ENCODE results near the gene ZNF397. TPM values are rescaled to one million over a fixed set of nuclear protein-coding genes. Genes with fewer than 3 reads are reported as not detected.

Gene ZNF397
- total and polyA plus RNA-seq, 9 of the 15 experiments (the other 6 are each of a cell fraction or from before 2014, with no cell fraction given) = 6.4 to 24.2 (median 19.3) TPM

Other genes with a start within 250 kb of the ZNF397 start
- 32.3 and 61.1 TPM in 2 replicates for gene MAPRE2, start 199.6 kb upstream of the ZNF397 start, total RNA-seq (2014; rRNA removed)
- 35.1 and 38.1 TPM in 2 replicates for gene MAPRE2, start 199.6 kb upstream of the ZNF397 start, total RNA-seq (2014; rRNA removed; fragmentation: Illumina TruSeq; extraction: Trizol)
- gene MAPRE2, start 199.6 kb upstream of the ZNF397 start, total RNA-seq (2015; rRNA removed; fragmentation: Illumina TruSeq; extraction: Trizol) = 31.1 and 32.6 TPM in 2 replicates
- gene MAPRE2, start 199.6 kb upstream of the ZNF397 start, total RNA-seq (2021) = 46.6 and 47.5 TPM in 2 replicates
- gene MAPRE2, start 199.6 kb upstream of the ZNF397 start, polyA plus RNA-seq (2011; rRNA removed) = 56.0 and 66.5 TPM in 2 replicates
- 50.7 and 70.7 TPM in 2 replicates for gene MAPRE2, start 199.6 kb upstream of the ZNF397 start, polyA plus RNA-seq (2014; fragmentation: Illumina TruSeq; extraction: Trizol)
- gene MAPRE2, start 199.6 kb upstream of the ZNF397 start, polyA plus RNA-seq (2014; fragmentation: Nextera tagmentation; extraction: Ambion mirVana) = 10 to 100 TPM; 33.6 to 40.7 TPM
- gene MAPRE2, start 199.6 kb upstream of the ZNF397 start, polyA plus RNA-seq (2014; rRNA removed) = 49.6 and 55.1 TPM in 2 replicates
- gene ZSCAN30, start 49.2 kb downstream of the ZNF397 start, total RNA-seq (2014; rRNA removed) = 8.9 and 12.0 TPM in 2 replicates
- gene ZSCAN30, start 49.2 kb downstream of the ZNF397 start, total RNA-seq (2014; rRNA removed; fragmentation: Illumina TruSeq; extraction: Trizol) = 13.5 and 14.7 TPM in 2 replicates
- 10.3 and 11.0 TPM in 2 replicates for gene ZSCAN30, start 49.2 kb downstream of the ZNF397 start, total RNA-seq (2015; rRNA removed; fragmentation: Illumina TruSeq; extraction: Trizol)
- gene ZSCAN30, start 49.2 kb downstream of the ZNF397 start, total RNA-seq (2021) = 9.2 and 10.8 TPM in 2 replicates
- gene ZSCAN30, start 49.2 kb downstream of the ZNF397 start, polyA plus RNA-seq (2011; rRNA removed) = 13.6 and 14.0 TPM in 2 replicates
- gene ZSCAN30, start 49.2 kb downstream of the ZNF397 start, polyA plus RNA-seq (2014; fragmentation: Illumina TruSeq; extraction: Trizol) = 11.5 and 13.1 TPM in 2 replicates
- gene ZSCAN30, start 49.2 kb downstream of the ZNF397 start, polyA plus RNA-seq (2014; fragmentation: Nextera tagmentation; extraction: Ambion mirVana) = 1 to 10 TPM; 4.6 to 4.9 TPM
- gene ZSCAN30, start 49.2 kb downstream of the ZNF397 start, polyA plus RNA-seq (2014; rRNA removed) = 10.0 and 11.5 TPM in 2 replicates
- gene ZNF24, start 103.4 kb downstream of the ZNF397 start, total RNA-seq (2014; rRNA removed) = 32.4 and 36.9 TPM in 2 replicates
- 67.4 and 76.1 TPM in 2 replicates for gene ZNF24, start 103.4 kb downstream of the ZNF397 start, total RNA-seq (2014; rRNA removed; fragmentation: Illumina TruSeq; extraction: Trizol)
- 59.4 and 64.1 TPM in 2 replicates for gene ZNF24, start 103.4 kb downstream of the ZNF397 start, total RNA-seq (2015; rRNA removed; fragmentation: Illumina TruSeq; extraction: Trizol)
- 69.8 and 72.8 TPM in 2 replicates for gene ZNF24, start 103.4 kb downstream of the ZNF397 start, total RNA-seq (2021)
- gene ZNF24, start 103.4 kb downstream of the ZNF397 start, polyA plus RNA-seq (2011; rRNA removed) = 51.8 and 54.1 TPM in 2 replicates
- gene ZNF24, start 103.4 kb downstream of the ZNF397 start, polyA plus RNA-seq (2014; fragmentation: Illumina TruSeq; extraction: Trizol) = 43.7 and 52.3 TPM in 2 replicates
- 10 to 100 TPM; 51.6 to 72.2 TPM for gene ZNF24, start 103.4 kb downstream of the ZNF397 start, polyA plus RNA-seq (2014; fragmentation: Nextera tagmentation; extraction: Ambion mirVana)
- 33.7 and 35.7 TPM in 2 replicates for gene ZNF24, start 103.4 kb downstream of the ZNF397 start, polyA plus RNA-seq (2014; rRNA removed)
- 0.73 and 1.6 TPM in 2 replicates for gene ZNF396, start 136.3 kb downstream of the ZNF397 start, total RNA-seq (2014; rRNA removed)
- 2.1 and 2.4 TPM in 2 replicates for gene ZNF396, start 136.3 kb downstream of the ZNF397 start, total RNA-seq (2014; rRNA removed; fragmentation: Illumina TruSeq; extraction: Trizol)
- 1.3 and 1.4 TPM in 2 replicates for gene ZNF396, start 136.3 kb downstream of the ZNF397 start, total RNA-seq (2015; rRNA removed; fragmentation: Illumina TruSeq; extraction: Trizol)
- 1.2 and 2.0 TPM in 2 replicates for gene ZNF396, start 136.3 kb downstream of the ZNF397 start, total RNA-seq (2021)
- gene ZNF396, start 136.3 kb downstream of the ZNF397 start, polyA plus RNA-seq (2011; rRNA removed) = 1.6 and 1.9 TPM in 2 replicates
- gene ZNF396, start 136.3 kb downstream of the ZNF397 start, polyA plus RNA-seq (2014; fragmentation: Illumina TruSeq; extraction: Trizol) = 1.9 and 2.1 TPM in 2 replicates
- 1 to 10 TPM; 2.0 to 2.3 TPM for gene ZNF396, start 136.3 kb downstream of the ZNF397 start, polyA plus RNA-seq (2014; fragmentation: Nextera tagmentation; extraction: Ambion mirVana)
- gene ZNF396, start 136.3 kb downstream of the ZNF397 start, polyA plus RNA-seq (2014; rRNA removed) = 1.3 and 1.9 TPM in 2 replicates

All from K562 (cell line).